Fibroblast of skin of scalp (primary cell): ENCODE data around the gene TRAPPC10.

Experiments
- DNase-seq: peaks from one replicate; pipeline ENCODE4 v3.0.0-alpha.2; 2013

Gene TRAPPC10

DNA sequence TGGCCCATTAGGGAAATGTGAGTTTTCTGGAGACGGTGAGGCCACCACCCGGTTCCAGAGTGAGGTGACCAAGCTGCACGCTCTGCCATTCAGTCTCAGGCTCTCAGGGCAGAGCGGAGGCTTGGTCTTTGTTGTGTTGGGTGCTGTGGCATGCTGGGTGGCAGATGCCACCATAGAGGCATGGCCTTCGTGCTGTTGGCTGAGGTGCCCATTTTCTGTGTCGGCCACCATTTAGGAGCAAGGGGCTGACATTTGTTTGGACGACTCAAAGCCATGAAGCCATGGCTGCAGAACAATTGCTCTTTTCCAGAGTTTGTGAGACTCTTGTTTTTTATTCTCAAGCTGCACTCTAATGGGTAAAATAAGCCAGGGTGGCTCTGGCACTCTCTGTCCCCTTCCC, 58.3 kb downstream of the TRAPPC10 start:
- DNase-seq = no peak

DNA sequence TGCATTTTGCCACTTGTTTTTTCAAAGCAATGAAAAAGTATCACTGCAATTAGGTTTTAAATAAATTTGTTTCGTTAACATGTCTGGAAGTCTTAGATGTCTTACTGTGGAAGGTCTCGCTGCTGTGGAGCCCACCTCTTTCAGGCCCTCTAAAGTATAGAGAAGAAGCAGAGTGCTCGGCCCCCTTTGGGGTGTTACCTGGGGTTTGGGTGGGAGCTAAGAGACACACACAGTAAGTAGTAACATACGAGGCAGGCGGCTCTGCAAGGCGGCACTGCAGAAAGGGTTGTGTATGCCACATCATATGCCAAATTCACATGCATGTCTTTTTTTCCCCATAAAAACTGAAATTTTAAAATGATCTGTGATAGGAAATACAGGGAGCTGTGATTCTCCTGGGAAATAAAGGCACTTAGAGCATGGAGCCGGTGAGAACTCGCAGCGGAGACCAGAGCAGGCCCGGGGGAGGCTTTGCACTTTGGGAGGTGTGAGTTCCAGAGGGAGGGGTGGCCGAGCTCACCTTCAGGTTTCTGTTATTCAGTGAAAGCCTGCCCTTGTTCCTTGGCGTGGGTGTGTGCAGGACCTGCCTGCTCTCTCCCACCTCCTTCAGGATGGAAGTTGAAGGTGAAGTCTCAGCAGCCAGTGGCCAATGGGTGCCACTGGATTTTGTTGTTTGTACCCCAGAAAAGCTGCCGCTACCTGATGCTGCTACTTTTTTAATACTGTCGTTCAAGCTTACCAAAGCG, 59.4 kb downstream of the TRAPPC10 start:
- DNase-seq = no peak

DNA sequence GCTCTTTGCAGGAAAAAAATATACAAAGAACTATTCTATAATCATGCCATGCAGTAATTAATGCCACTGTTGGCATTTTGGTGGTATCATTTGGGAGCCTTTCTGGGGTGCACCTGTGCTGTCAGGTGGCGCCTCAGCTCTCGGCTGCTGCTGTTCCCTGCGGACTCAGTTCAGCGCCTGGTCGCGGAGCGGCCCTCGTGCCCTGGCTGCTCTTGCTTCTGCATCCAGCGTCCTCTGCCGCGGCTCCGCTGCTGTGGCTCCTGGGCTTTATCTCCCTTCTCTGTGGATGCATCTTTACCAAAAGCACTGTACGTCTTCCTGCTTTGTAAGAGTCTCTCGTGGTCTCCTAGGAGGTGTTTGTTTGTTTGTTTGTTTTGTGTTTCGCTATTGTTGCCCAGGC, 60.0 kb downstream of the TRAPPC10 start:
- no peak for DNase-seq

DNA sequence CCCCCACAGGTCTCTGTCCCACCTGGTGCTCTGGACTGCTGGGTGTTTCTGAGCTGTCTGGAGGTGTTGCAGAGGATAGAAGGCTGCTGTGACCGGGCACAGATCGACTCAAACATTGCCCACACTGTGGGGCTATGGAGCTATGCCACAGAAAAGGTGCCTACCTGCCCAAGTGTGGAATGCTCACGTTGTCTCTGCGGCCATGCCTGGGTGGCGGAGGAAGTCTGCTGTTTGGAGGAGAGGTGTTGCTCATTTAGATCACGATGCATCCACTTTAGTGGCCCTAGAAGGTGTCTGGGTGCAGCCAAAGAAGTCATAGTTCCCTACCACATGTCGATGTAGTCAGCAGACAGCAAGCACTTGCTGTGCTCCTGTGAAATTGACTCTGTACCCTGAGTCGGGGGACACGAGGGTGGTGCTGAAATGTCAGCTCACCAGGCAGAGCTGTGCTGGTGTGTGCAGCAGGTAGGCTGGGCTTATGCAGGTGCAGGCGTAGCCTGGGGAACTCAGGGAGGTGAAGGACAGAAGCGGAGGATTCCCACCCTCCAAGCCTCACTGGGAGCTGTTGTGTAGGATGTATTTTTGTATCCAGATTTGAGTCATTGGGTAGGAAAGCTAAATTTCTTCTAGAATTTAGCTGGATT, 62.3 kb downstream of the TRAPPC10 start:
- no peak for DNase-seq

DNA sequence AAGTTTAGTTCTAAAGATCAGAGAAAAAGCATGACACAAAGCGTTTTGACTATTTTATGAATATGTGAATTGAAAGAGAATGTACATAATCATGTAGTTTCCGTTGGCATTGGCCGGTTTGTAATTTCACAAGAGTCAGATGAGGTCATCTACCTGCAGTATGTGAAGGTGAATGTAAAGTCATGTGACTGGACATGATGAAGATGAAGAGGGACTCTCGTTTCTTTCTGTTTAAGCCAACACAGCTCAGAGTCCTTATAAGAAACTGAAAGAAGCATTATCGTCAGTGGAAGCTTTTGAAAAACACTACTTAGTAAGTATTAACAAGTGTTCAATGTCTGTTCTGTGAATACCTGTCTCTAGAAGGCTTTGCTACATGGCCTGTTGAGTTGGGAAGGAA, 64.2 kb downstream of the TRAPPC10 start:
- no peak for DNase-seq

DNA sequence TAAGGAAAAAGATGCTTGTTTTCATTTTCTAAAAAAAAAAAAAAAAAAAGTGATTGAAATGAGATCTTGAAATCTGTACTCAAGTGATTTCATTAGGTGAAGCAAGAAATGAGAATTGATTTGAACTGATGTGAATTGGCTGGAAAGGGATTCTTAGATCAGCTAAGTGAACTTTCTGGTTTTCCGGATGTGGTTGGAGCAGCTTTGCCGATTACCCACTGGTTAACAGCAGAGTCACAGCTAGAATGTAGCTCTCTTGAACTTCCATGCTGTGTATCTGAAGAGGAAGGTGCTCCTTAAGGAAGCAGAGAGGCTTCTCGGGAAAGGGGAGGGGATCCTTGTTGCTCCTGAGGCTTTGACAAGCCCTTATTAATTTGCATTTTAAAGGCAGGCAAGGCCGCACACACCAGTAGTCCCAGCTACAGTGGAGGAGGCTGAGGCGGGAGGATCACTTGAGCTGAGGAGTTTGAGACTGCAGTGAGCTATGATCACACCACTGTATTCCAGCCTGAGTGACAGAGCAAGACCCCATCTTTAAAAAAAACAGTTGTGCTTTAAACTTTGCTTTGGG, 66.4 kb downstream of the TRAPPC10 start:
- no peak for DNase-seq

DNA sequence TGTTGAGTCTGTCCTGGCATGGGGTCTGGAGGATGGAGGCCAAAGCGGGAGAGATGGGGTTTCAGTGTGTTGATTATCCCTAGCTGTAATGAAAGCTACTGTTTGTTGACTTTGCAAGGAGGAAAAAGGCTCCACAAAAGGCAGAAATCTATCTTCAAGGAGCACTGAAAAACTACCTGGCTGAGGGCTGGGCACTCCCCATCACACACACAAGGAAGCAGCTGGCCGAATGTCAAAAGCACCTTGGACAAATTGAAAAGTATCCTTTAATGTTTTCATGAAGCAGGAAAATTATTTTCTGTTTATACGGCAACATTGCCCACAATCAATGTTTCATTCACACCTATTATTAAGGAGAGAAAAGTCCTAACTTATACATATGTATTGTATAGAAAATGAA, 67.3 kb downstream of the TRAPPC10 start:
- no peak for DNase-seq

DNA sequence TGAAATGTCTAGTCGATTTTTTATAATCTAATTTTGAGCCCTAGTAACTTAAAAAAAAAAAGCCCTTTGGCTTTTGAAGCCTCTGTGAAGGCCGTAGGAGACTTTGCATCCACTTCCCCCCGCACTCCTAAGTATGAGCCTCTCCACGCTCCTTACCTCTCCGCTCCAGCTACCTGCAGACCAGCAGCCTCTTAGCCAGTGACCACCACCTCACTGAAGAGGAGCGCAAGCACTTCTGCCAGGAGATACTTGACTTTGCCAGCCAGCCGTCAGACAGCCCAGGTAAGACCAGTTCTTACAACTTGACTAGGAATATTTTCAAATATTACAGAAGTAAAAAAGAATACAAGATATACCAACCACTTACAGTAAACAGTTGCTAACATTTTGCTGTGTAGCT, 67.7 kb downstream of the TRAPPC10 start:
- no peak for DNase-seq

DNA sequence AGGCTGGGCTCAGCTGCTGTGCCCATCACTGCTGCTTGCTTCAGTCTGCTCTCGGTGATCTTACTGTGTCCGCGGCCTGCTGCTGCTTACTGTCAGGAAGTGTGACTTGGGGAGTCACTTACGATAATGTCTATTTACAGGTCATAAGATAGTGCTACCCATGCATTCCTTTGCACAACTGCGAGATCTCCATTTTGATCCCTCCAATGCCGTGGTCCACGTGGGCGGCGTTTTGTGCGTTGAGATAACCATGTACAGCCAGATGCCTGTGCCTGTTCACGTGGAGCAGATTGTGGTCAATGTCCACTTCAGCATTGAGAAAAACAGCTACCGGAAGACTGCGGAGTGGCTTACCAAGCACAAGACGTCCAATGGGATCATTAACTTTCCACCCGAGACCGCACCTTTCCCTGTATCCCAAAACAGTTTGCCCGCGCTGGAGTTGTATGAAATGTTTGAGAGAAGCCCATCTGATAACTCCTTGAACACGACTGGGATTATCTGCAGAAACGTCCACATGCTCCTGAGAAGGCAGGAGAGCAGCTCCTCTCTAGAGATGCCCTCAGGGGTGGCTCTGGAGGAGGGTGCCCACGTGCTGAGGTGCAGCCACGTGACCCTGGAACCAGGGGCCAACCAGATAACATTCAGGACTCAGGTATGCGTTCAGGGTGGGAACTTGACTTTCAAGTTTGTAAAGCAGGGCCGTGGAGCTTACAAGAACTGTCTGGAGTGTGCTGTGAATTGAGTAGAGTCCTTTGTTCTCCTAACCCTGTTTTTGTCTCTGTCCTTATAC, 70.7 kb downstream of the TRAPPC10 start:
- no peak for DNase-seq

DNA sequence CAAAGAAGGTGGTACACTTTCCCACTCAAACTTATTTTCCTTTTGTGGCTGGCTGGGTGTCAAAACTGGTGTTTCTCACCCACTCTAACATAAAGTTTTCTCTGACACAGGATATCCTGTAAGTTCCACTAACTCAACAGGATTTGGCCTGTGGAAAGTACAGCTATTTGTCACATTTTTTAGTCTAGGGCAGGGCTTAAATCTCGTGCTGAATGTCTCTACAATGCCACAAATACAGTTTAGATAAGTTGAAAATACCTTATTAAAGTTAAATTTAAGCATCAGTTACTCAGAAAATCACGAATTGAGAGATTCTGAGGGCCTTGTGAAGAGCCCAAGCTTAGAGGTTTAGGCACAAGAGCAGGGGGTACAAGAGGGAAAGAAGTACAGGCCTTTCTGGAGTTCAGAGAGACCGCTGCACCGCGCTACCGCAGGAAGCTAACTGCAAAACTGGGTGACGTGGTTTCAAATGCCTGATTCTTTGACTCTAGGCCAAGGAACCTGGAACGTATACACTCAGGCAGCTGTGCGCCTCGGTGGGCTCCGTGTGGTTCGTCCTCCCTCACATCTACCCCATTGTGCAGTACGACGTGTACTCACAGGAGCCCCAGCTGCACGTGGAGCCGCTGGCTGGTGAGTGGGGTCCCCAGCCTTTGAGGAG, 71.7 kb downstream of the TRAPPC10 start:
- no peak for DNase-seq

DNA sequence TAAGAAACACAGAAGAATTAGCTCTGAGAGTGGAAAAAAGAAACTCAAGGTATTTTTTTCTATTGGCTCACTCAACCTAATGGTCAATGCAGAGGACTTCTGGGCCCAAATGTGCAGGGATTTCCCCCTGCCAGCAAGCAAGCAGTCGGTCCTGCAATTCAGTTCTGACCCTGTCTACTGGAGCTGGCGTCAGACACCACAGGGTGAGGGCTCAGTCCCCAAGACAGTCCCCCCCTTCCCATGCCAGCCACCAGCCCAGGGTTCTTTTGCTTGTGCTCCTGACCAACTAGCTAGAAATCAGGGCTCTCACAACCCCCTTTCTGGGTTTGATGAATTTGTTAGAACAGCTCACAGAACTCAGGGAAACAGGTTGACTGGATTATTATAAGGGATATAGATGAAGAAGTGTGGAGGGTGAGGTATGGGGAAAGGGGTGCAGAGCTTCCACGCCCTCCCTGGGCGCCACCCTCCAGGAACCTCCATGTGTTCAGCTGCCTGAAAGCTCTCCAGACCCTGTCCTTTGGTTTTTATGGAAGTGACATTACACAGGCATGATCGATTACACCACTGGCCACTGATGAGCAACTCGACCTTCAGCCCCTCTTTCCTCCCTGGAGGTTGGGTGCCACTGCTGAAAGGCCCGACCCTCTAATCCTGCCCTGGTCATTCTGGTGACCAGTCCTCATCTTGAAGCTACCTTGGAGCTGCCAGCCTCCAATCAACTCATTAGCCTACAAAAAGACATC, 72.6 kb downstream of the TRAPPC10 start:
- no peak for DNase-seq

DNA sequence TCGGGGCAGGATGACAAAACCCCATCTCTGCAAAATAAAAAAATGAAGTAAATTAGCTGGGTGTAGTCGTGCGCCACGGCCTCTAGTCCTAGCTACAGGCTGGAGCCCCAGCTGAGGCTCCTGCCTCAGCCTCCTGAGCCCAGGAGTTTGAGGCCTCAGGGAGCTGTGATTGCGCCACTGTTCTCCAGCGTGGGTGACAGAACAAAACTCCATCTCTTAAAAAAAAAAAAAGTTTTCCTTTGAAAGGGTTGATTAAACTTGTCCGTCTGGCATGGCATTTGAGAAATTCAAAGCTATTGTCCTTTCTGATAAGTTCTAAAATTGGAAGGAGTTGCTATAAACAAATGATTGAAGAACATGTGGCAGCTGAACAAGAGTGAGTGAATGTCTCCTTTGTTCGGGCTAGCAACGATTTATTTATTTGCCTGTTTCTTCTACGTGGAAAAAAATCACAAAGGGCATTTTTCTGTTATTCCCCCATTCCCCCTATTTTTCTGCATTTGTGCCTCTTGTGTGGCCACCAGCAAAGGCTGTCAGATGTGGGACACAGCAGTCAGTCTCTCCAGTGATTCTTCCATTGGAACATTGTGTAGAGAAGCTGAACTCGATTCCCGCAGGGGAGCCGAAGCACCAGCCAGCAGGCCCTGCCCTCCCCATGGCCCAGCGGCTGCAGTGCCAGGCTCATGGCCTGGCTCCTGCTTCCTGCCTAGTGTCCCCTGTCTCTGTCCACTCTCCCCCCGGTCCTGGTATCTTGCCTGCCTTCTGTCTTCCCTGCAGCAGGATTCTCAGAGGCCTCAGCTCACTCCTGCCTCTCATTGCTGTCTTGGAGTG, 73.6 kb downstream of the TRAPPC10 start:
- no peak for DNase-seq

DNA sequence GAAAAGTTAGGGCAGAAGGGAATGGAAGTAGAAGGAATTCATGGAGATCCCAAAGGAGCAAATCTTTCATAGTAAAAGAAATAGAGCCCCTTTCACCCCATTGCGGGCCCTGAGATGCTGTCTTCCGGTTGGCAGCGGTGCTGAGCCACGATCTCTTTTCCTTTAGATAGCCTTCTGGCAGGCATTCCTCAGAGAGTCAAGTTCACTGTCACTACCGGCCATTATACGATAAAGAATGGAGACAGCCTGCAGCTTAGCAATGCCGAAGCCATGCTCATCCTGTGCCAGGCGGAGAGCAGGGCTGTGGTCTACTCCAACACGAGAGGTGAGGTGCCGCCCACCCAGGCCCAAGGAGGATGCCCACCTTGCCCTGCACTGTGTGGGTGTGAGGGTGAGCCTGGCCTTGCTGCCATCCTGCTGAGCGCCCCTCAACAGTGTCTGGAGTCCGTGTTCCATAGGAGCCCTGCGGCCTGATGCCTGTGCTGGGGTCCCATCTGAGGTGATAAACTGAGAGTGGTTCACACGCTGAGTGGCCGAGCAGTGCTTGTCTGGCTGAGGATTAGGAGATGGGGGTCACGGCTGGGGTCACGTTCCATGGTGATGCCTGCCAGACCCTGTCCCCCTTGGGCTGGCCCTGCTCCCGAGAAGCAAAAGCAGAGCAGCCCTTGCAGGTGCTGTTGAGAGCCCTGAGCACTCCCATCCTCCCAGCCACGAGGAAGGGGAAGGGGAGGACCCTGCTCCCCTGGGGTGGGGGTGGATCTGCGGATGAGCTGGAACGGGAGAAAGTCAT, 74.7 kb downstream of the TRAPPC10 start:
- DNase-seq = no peak

DNA sequence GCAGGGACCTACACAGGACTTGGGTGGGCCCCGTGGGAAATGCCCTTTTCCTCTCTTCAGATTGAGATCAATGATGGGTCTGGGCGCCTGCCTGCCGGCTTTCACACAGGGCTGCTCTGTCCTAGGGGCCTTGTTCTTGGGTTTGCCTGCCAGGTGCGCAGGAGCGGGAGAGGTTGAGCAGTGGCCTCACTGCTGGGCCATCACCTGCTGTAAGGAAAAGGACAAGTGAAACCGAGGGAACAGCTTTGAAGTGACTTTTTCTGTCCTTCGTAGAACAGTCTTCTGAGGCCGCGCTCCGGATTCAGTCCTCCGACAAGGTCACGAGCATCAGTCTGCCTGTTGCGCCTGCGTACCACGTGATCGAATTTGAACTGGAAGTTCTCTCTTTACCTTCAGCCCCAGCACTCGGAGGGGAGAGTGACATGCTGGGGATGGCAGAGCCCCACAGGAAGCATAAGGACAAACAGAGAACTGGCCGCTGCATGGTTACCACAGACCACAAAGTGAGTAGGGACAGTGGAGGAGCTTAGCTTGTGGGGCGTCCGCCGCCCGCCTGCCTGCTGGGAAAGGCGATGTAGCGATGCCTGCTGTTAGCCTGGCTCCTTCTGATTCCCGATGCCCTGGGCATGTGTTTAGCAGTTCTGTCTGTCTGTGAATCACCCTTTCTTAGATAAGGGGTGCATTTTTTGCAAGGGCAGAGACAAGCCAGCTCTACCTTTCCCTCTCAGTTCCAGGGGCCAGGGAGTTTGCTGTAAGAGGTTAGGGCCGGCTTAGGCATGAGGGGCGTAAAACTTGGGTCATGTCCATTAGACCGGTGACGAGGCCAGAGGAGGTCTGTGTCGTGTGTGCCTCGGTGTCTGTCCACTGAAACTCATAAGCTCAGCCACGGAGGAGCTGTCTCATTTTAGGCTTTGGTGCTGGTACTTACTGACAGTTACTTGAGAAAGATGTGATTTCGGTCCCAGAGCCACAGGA, 75.6 kb downstream of the TRAPPC10 start:
- DNase-seq = no peak

DNA sequence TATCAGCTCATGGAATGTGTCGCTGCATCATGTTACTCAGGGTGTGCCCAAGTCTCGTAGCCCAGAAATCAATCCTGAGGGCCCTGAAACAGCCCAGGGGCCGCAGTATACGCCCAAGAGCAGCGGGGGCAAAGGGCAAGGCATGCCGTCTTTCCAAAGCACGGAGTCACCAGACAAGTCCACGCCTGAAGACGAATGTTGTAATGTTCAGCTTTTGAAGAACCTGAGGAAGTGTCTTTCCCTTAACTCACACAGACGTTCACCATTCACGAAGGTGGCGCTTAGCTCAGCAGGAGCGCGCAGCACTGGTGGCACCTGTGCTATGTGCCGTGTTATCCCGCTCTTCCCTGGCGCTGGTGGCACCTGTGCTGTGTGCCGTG, 76.3 kb downstream of the TRAPPC10 start:
- no peak for DNase-seq

DNA sequence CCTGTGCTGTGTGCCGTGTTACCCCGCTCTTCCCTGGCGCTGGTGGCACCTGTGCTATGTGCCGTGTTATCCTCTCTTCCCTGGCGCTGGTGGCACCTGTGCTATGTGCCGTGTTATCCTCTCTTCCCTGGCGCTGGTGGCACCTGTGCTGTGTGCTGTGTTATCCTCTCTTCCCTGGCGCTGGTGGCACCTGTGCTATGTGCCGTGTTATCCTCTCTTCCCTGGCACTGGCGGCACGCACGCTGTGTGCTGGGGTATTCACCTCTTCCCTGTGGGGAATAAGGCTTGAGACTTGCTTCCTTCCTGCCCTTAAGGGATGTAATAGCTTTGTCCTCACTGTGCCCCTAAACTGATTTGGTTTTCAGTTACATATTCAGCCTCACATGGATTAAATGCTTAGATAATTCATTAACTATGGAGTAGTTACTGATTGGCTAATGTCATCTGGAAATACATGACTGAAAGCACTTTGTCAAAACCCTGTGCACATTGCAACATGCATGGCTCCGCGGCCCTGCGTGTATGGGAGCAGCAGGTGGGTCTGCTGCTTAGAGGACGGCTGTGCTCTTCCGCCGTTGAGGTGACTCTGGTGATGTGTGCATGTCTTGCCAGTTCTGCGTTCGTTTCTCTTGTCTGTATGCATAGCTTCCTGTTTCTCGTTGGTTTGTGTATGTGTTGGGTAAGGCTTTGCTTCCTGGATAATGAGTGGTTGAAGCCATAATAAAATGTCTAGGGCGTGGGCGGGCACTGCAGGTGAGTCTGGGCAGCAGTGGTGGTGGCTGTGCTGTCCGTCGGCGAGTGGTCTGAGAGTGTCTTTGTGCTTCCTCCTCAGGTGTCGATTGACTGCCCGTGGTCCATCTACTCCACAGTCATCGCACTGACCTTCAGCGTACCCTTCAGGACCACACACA, 77.1 kb downstream of the TRAPPC10 start:
- DNase-seq = no peak

DNA sequence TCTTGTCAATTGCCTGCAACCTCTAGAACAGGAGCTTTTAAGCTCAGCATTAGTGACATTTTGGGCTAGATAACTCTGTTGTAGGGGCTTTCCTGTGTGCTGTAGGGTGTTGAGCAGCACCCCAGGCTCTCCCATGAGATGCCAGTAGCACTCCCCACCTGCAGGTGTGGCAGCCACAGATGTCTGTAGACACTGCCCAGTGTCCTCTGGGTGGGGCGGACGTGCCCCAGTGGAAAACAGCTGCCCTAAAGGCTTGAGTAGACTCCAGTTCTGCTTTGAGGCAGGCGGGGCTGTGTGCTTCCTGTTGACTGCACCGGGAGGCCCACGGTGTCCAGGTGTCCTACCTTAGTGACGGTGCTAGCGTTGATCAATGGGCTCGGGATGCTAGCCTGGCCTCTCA, 78.2 kb downstream of the TRAPPC10 start:
- DNase-seq = no peak

DNA sequence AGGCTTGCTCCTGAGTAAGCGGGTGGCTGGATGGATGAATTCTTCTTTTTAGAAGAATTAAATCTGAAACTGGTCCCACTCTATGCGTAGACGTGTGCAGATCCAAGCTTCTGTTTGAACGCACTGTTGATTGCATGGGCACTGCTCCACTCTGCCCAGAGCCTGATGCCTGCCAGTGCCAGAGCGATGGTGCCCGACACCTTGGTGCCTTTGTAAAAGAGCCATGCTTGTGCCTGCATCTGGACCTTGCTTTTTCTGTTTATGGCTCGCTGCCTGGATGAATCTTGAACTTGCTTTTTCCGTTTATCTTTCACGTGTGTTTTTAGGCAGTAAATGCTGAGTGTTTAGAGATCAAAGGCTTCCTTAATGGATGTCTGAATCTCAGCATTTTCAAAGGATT, 80.1 kb downstream of the TRAPPC10 start:
- no peak for DNase-seq
